Astrocyte of the hippocampus (primary cell): ENCODE results near the gene PRRC2B.
"Not testable (repeated sequence)": the region's sequence is repeated elsewhere in the genome, so short reads cannot be mapped to it uniquely, and the experiment has no call there.

ENCODE experiments used
- DNase-seq: peaks from one replicate; pipeline ENCODE4 v3.0.0; 2011; ENCODE audit warnings: low read depth, low spot score

The PRRC2B gene

GRCh38 chr9:131534721-131535237, 140.9 kb downstream of the PRRC2B start:
- DNase-seq = peak; percentile 40

DNA sequence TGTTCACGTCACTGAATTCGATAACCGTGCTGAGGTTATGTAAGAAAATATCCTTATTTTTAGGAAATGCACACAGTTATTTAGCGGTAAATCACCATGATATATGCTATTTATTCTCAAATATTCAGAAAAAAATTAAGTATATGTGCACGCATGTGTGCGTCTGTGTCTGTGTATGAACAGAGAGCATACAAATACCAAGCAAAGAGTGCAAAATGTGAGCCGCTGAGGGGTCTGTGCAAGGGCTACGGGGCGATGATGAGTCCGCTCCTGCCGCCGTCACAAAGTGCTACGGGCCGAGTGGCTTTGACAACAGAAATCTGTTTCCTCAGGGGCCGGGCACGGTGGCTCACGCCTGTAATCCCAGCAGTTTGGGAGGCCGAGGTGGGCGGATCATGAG, 144.1 kb downstream of the PRRC2B start:
- no peak for DNase-seq

- DNase-seq = no peak
These were observed 145.5 kb downstream of the PRRC2B start for GRCh38 chr9:131539223-131539923.

DNA sequence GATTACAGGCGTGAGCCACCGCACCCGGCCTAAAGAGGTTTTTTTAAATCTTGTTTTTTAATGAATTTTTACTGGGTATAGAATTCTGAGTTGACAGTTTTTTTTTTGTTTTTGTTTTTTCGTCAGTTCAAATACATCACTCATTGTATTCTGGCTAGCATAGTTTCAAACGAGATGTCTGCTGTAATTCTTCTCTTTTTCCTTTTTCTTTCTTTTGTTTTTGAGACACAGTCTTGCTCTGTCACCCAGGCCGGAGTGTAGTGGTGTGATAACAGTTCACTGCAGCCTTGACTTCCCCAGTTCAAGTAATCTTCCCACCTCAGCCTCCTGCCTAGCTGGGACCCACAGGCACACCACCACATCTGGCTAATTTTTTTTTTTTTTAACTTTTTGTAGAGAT, 149.3 kb downstream of the PRRC2B start:
- no peak for DNase-seq

GRCh38 chr9:131545003-131545785, 151.3 kb downstream of the PRRC2B start, which contains the start of gene PRRT1B:
Gene PRRT1B, plus strand, starts transcription at chr9:131545523. Its CDS starts 93 bp downstream, at chr9:131545616.
- peak; percentile 36 for DNase-seq

DNA sequence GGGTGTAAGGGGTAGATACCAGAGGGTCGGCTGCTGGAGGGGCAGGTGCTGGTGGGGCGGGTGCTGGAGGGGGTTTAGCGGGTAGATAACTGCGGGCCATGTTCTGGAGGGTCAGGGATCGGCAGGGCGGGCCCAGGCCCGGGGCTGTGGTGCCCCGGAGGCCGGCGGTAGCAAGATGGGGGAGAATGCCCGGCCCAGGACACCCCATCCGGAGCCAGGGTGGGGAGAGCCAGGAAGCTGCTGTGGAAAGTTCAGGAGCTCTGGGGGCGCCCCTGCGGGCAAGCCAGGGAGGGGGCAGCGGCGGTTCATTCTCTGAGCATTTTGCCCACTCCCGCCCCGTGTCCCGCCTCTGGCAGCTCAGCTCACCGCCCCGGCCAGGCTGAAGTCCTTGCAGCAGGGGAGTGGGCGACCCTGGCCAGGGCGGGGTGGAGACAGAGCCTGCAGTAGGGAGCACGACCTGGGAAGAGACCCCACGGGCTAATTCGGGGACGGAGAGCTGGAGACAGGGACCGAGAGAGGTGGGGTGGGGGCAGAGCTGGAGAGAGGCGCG, 152.0 kb downstream of the PRRC2B start:
- DNase-seq = no peak

GRCh38 chr9:131546336-131547084, 152.6 kb downstream of the PRRC2B start:
- DNase-seq = peak; percentile 27

GRCh38 chr9:131549186-131549585, 155.3 kb downstream of the PRRC2B start:
- DNase-seq = not testable (repeated sequence)
